Midbrain (tissue), 1 donor: ENCODE data around the gene SLC2A13.
"Not testable (repeated sequence)": the region's sequence is repeated elsewhere in the genome, so short reads cannot be mapped to it uniquely, and the experiment has no call there.

Experiments
- DNase-seq: peaks from one replicate; lab custom pipeline; 2025; lab: John Stamatoyannopoulos, UW

Gene SLC2A13

GRCh38 chr12:39752482-39753137 is 353.3 kb downstream of the SLC2A13 start:
- no peak for DNase-seq

DNA sequence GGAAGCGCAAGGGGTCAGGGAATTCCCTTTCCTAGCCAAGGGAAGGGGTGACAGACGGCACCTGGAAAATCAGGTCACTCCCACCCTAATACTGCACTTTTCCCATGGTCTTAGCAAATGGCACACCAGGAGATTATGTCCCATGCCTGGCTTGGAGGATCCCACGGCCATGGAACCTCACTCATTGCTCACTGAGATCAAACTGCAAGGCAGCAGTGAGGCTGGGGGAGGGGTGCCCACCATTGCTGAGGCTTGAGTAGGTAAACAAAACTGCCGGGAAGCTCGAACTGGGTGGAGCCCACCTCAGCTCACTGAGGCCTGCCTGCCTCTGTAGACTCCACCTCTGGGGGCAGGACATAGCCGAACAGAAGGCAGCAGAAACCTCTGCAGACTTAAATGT is 359.7 kb downstream of the SLC2A13 start:
- not testable (repeated sequence) for DNase-seq

DNA sequence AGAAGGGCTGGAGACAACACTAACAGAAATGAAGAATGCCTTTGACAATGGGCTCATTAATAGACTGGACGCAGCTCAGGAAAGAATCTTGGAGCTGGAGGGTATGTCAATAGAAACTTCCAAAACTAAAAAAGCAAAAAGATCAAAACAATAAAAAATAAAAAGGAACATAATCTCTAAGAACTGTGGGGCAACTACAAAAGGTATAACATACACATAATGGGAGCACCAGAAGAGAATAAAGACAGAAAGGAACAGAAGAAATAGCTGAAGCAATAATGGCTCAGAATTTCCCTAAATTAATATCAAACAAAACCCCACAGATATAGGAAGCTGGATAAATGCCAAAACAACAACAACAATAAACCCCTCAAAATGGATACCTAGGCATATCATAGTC is 362.2 kb downstream of the SLC2A13 start:
- DNase-seq: no peak

- DNase-seq: no peak
These were observed 369.5 kb downstream of the SLC2A13 start for GRCh38 chr12:39736406-39736805.

DNA sequence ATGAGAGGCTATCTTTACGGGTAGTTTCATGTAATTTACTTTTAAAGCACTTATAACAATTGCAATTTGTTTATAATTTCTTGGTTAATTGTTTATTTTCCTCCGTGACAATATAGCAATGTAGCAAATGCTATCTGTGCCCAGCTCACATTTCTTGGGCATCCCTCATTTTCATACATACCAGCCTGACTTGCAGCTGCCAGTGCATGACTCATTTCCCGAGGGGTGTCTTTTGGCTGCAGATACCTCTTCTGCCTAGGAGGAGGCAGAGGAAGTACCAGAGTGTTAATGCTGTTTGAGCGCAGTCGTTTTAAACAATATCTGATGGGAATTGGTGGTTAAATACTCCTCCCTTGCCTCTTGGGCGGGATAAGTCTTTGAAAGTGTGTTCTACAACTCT is 382.1 kb downstream of the SLC2A13 start:
- no peak for DNase-seq

GRCh38 chr12:39722504-39722903 is 383.4 kb downstream of the SLC2A13 start:
- DNase-seq: no peak

- no peak for DNase-seq
These were observed 392.3 kb downstream of the SLC2A13 start for GRCh38 chr12:39713552-39713951.

DNA sequence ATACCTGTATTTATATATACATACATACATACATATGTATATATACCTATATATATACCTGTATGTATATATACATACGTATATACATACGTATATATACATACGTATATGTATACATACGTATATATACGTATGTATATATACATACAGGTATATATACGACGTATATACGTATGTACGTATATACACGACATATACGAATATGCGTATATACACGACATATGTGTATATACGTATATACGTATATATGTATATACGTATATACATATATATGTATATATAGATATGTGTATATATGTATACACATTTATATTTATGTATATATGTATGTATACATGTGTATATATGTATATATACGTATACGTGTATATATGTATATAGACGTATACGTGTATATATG is 393.5 kb downstream of the SLC2A13 start:
- no peak for DNase-seq
